VCaP (cell line): ENCODE results near the gene GPHN.
"Not testable (repeated sequence)": the region's sequence is repeated elsewhere in the genome, so short reads cannot be mapped to it uniquely, and the experiment has no call there.

ENCODE experiments used
- H3K27ac ChIP-seq: fragments of 450-650 bp; 2 replicates; pipeline ENCODE4 v1.5.1; 2017
- TF ChIP-seq, protein P1 (sequence below): fragments of 450-650 bp; conservative IDR thresholded peaks from 2 replicates; pipeline ENCODE4 v1.5.1; 2017; ENCODE audit warnings: mild to moderate bottlenecking, moderate library complexity

GPHN gene

DNA sequence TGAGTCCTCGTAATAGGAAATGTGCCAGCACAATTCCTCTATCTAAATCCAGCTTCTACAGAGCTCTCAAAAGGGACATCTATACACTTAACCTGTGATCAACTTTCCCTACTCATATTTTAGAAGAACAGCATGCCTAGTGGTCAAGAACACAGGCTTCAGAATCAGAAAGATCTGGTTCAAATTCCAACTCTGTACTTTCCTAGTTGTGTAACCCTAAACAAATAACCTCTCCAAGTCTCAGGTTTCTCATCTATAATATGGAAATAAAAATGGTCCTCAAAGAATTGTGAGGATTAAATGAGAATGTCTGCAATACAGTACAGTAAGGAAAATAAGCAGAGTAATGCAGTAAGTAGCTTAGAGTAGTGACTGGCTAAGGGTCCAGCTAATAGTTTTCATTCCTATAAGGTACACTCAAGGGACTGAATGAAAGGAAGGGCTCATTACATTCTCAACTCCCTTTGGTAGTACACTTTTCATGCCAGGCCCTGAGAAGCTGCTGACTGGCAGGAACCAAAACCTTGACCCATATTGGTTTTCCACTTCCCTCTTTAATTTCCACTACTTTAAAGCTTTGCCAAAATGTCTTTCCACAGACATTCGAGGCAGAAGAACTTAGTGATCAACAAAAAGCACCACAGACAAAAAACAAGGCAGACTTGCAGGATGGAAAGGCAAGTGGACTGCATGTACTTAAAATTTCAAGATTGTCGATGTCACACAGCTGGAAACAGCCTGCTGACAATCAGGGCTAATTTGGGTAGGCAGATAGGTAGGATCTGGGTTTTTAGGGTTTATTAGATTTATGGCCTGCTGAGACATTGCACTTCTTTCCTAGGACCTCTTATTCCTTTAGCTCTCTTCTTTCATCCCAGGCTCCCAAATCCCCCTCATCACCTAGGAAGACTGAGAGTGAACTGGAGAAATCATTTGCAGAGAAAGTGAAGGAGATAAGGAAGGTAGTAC is 17.5 kb upstream of the GPHN start:
- H3K27ac ChIP-seq, result no peak overlapping the region
- TF ChIP-seq, protein P1, sequence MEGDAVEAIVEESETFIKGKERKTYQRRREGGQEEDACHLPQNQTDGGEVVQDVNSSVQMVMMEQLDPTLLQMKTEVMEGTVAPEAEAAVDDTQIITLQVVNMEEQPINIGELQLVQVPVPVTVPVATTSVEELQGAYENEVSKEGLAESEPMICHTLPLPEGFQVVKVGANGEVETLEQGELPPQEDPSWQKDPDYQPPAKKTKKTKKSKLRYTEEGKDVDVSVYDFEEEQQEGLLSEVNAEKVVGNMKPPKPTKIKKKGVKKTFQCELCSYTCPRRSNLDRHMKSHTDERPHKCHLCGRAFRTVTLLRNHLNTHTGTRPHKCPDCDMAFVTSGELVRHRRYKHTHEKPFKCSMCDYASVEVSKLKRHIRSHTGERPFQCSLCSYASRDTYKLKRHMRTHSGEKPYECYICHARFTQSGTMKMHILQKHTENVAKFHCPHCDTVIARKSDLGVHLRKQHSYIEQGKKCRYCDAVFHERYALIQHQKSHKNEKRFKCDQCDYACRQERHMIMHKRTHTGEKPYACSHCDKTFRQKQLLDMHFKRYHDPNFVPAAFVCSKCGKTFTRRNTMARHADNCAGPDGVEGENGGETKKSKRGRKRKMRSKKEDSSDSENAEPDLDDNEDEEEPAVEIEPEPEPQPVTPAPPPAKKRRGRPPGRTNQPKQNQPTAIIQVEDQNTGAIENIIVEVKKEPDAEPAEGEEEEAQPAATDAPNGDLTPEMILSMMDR, result no peak

DNA sequence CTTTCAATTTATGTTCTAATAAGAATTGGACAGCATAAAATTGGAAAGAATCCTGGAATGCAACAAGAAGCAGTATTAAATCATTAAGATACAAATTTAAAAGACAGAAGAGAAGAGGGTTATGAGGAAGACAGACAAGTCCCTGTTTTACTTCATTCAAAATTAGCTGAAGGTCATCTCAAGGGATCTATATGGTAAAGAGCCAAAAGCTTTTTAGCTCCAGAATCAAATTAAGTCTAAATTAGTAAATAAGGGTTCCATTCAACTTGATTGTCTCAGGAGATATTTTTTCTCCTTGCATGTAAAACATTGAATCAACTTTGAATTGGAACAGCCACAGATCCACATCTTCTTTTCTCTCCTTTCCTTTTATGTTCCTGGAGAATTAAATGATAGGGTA is 14.2 kb upstream of the GPHN start:
- no peak overlapping the region for H3K27ac ChIP-seq
- TF ChIP-seq, protein P1, result no peak

DNA sequence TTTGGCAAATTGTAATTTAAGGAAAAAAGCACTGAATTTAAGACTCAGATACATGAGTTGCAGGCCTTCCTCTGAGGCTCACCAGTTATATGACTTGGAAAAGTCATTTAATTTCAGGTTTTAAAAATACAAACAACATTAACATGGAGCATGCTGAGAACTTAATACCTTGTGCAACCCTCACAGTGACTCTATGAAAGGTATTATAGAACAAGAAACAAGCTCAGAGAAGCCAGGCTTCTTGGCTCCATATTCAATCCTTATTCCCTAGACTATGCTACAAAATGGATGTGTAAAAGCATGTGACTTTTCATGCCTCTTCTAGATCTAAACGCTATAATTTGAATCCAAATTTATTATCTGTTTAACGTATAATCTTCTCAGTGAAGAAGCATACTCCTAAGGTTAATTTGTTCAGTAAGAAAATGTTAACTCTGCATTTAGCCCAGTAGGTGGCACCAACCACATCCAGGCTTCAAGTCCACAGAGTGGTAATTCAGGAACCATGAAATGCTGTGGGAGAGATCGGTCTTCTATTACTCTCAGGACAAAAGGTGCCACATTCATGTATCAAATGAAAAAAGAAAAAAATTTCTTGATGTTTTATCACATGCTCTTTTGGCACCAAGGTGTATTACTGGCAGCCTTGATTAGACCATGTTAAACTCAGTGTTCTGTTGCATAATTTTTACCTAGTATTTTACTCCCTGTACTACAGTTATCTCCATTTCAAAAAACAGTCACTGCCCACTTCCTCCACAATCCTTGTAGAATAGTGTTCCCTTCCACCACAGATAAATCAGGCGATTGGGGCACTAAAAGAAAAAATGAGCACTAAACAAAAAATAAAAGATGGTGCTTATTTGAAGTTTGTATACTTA is 12.5 kb upstream of the GPHN start:
- H3K27ac ChIP-seq, result peak overlapping the region; percentile 58
- TF ChIP-seq, protein P1, result peak; percentile 91

DNA sequence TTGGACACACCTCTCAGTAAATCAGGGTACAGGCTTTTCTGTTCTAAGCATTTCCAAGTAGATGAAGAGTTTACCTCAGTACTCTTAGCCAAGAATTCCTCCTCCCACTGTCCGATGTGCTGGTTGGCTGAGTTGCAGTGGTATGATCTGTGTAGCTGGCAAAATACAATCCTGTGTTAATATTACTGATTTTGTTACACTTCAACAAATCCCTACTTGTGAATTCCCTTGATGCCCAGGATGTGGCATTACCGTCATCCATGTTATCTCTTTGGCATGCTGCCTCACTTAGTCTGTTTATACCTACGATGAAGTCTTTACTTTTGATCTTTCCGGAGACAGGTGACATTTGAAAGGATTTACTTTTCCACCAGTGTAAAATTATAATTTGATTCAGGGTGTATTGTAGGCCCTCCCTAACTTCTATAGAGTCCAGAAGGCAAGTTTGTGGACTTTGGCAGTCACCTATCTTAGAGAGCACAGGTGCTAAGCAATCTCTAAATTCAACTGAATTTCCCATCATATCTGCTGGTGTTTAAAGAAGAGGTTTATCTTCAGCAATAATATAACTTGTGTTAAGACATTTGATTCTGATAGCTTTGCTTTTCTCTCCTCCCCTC is 11.6 kb upstream of the GPHN start:
- TF ChIP-seq, protein P1, result no peak
- peak overlapping the region; percentile 58 for H3K27ac ChIP-seq

DNA sequence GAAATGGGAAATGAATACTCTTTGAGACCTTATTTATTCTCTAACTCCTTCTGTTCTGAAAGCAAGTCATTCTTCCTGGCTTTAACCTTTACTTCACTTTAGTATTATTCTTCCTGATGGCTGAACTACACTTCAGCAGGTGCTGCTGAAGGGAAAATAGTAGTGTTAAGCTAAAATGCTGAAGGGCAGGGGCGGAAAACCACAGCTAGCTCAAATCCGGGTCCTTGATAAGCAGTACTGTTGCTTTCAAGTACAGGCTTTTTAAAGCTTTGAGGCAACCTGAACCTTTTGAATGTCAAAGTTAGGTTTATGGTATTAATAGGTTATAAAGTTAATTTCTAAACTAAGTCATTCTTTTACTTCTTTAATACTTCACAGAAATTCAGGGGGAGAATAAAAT is 11.0 kb upstream of the GPHN start:
- H3K27ac ChIP-seq, result peak overlapping the region; percentile 58
- TF ChIP-seq, protein P1, result no peak

DNA sequence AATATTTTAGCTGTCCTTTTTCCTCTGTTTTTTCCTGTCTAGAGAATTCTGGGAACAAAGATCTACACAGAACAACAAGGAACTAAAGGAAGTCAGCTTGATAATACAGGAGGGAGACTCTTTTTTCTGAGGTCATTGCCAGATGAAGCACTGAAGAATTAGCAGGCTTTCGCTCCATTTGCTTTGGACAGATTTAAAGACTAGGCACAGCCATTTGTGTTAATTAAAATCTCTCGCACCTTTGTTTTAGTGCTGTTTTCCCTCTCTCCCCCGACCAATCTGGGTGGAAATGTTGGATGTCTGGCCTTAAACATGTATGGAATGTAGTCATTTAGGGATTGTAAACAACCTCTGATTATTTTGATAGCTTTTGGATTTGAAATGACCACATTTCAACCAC is 9.6 kb upstream of the GPHN start:
- TF ChIP-seq, protein P1, result no peak
- no peak overlapping the region for H3K27ac ChIP-seq

DNA sequence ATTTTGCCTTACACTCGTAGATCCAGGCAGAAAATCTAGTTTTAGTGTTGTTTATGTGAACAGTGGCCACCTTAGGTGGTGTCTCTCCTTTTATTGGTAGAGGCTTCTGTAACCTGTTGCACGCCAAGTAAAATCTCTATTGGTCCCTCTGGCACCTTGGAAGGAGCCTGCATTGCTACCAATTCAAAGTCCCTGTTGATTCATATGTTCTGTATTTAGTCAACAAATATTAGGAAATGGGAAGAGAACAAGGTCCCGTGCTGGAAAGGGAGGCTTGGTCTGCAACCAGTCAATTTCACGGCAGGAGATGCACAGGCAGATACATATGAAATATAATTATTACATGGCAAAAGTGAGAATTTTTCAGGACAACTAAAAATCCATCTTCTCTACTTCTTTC is 6.4 kb upstream of the GPHN start:
- TF ChIP-seq, protein P1, result no peak
- no peak overlapping the region for H3K27ac ChIP-seq

DNA sequence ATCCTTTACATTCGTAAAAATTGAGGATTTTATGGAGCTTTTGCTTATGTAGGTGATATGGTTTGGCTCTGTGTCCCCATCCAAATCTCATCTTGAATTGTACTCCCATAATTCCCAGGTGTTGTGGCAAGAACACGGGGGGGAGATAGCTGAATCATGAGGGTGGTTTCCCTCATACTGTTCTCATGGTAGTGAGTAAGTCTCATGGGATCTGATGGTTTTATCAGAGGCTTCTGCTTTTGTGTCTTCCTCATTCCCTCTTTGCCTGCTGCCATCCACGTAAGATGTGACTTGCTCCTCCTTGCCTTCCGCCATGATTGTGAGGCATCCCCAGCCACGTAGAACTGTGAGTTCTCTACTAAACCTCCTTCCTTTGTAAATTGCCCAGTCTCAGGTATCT is 5.1 kb upstream of the GPHN start:
- not testable (repeated sequence) for H3K27ac ChIP-seq
